H9 (cell line): Measurements from ENCODE around the gene ZSCAN31. TPM values are rescaled to one million over a fixed set of nuclear protein-coding genes. Genes with fewer than 3 reads are reported as not detected.

ENCODE experiments used
- DNase-seq: peaks from one replicate; pipeline ENCODE4 v3.0.0-alpha.2; 2017
- H2AFZ ChIP-seq: one replicate; pipeline ENCODE4 v1.6.1; 2013; ENCODE audit warnings: mild to moderate bottlenecking, low read length, control low read depth, moderate library complexity
- H2AK5ac ChIP-seq: 2 replicates; pipeline ENCODE4 v1.6.1; 2013; ENCODE audit warnings: low read length, control low read depth, mixed read lengths; ENCODE audit not compliant: insufficient read length
- H2BK120ac ChIP-seq: one replicate; pipeline ENCODE4 v1.6.1; 2013; ENCODE audit warnings: low read depth, mild to moderate bottlenecking, low read length, control low read depth, inconsistent platforms; ENCODE audit not compliant: poor library complexity, severe bottlenecking
- H2BK12ac ChIP-seq: 2 replicates; pipeline ENCODE4 v1.6.1; 2013; ENCODE audit warnings: low read length, control low read depth, mixed read lengths, low read depth; ENCODE audit not compliant: insufficient read length
- H2BK15ac ChIP-seq: 2 replicates; pipeline ENCODE4 v1.6.1; 2013; ENCODE audit warnings: low read depth, low read length, control low read depth
- H2BK20ac ChIP-seq: one replicate; pipeline ENCODE4 v1.6.1; 2013; ENCODE audit warnings: low read depth, mild to moderate bottlenecking, low read length, control low read depth, inconsistent platforms; ENCODE audit not compliant: poor library complexity, severe bottlenecking
- H2BK5ac ChIP-seq: 2 replicates; pipeline ENCODE4 v1.6.1; 2013; ENCODE audit warnings: low read length, control low read depth, mixed read lengths; ENCODE audit not compliant: insufficient read length
- H3K14ac ChIP-seq: 2 replicates; pipeline ENCODE4 v1.6.1; 2013; ENCODE audit warnings: low read length, control low read depth; ENCODE audit not compliant: insufficient read depth
- H3K18ac ChIP-seq: 2 replicates; pipeline ENCODE4 v1.6.1; 2013; ENCODE audit warnings: low read depth, mild to moderate bottlenecking, mixed read lengths, low read length, control low read depth; ENCODE audit not compliant: insufficient read length
- H3K23ac ChIP-seq: 2 replicates; pipeline ENCODE4 v1.6.1; 2013; ENCODE audit warnings: low read length, control low read depth, mixed read lengths, low read depth; ENCODE audit not compliant: insufficient read length
- H3K23me2 ChIP-seq: 2 replicates; pipeline ENCODE4 v1.6.1; 2013; ENCODE audit warnings: low read depth, mild to moderate bottlenecking, mixed read lengths, low read length, control low read depth; ENCODE audit not compliant: insufficient read length, poor library complexity, severe bottlenecking
- H3K27ac ChIP-seq: 2 replicates; pipeline ENCODE4 v1.5.1; 2013; ENCODE audit warnings: low read length, control low read depth, mixed read lengths, low read depth; ENCODE audit not compliant: insufficient read length
- H3K27me3 ChIP-seq: 2 replicates; pipeline ENCODE4 v1.6.1; 2013; ENCODE audit warnings: low read length, control low read depth, inconsistent platforms; ENCODE audit not compliant: insufficient read depth
- H3K4ac ChIP-seq: 2 replicates; pipeline ENCODE4 v1.6.1; 2013; ENCODE audit warnings: low read depth, mild to moderate bottlenecking, control low read depth, inconsistent platforms, low read length, moderate library complexity
- H3K4me1 ChIP-seq: 2 replicates; pipeline ENCODE4 v1.6.1; 2013; ENCODE audit warnings: low read length, control low read depth, inconsistent platforms; ENCODE audit not compliant: insufficient read depth
- H3K4me2 ChIP-seq: 2 replicates; pipeline ENCODE4 v1.6.1; 2013; ENCODE audit warnings: low read length, control low read depth, mixed read lengths; ENCODE audit not compliant: insufficient read length, insufficient read depth
- H3K56ac ChIP-seq: 2 replicates; pipeline ENCODE4 v1.6.1; 2013; ENCODE audit warnings: low read depth, mild to moderate bottlenecking, mixed read lengths, low read length, control low read depth; ENCODE audit not compliant: insufficient read length
- H3K79me1 ChIP-seq: 2 replicates; pipeline ENCODE4 v1.6.1; 2013; ENCODE audit warnings: low read depth, mild to moderate bottlenecking, moderate library complexity, low read length, control low read depth, inconsistent platforms; ENCODE audit not compliant: insufficient read depth, poor library complexity, severe bottlenecking
- H3K79me2 ChIP-seq: 2 replicates; pipeline ENCODE4 v1.6.1; 2013; ENCODE audit warnings: low read length, control low read depth, inconsistent platforms; ENCODE audit not compliant: insufficient read depth
- H3K9ac ChIP-seq: 2 replicates; pipeline ENCODE4 v1.6.1; 2013; ENCODE audit warnings: low read length, control low read depth, mixed read lengths; ENCODE audit not compliant: insufficient read length; ENCODE audit errors: extremely low read depth
- H3K9me3 ChIP-seq: one replicate; pipeline ENCODE4 v1.6.1; 2013; ENCODE audit warnings: low read depth, low read length, inconsistent platforms; ENCODE audit not compliant: control insufficient read depth
- H3T11ph ChIP-seq: one replicate; pipeline ENCODE4 v1.6.1; 2013; ENCODE audit warnings: mild to moderate bottlenecking, low read length, control low read depth, inconsistent platforms
- H4K20me1 ChIP-seq: one replicate; pipeline ENCODE4 v1.6.1; 2013; ENCODE audit not compliant: control insufficient read depth, insufficient read length, insufficient read depth
- H4K5ac ChIP-seq: 2 replicates; pipeline ENCODE4 v1.6.1; 2013; ENCODE audit warnings: low read depth, mild to moderate bottlenecking, mixed read lengths, low read length, control low read depth; ENCODE audit not compliant: insufficient read length
- H4K8ac ChIP-seq: replicated peaks from 2 replicates; pipeline ENCODE4 v1.6.1; 2013; ENCODE audit warnings: low read length, control low read depth, mixed read lengths, low read depth; ENCODE audit not compliant: insufficient read length
- H4K91ac ChIP-seq: 2 replicates; pipeline ENCODE4 v1.6.1; 2013; ENCODE audit warnings: low read depth, mild to moderate bottlenecking, moderate library complexity, mixed read lengths, low read length, control low read depth; ENCODE audit not compliant: insufficient read length
- H3K27ac Mint-ChIP-seq, 3 experiments: 2 replicates in 2 of 3; 3 replicates in 1 of 3; pipeline ENCODE4 v1.8.0; 2020 to 2021; ENCODE audit warnings: mixed read lengths in 3 of 3, mild to moderate bottlenecking in 1 of 3, moderate library complexity in 1 of 3
- H3K27me3 Mint-ChIP-seq: 2 replicates; pipeline ENCODE4 v1.8.0; 2021; ENCODE audit warnings: low read depth, mild to moderate bottlenecking, moderate library complexity, mixed read lengths
- H3K36me3 Mint-ChIP-seq, 3 experiments: 2 replicates in 2 of 3; 3 replicates in 1 of 3; pipeline ENCODE4 v1.8.0; 2020 to 2021; ENCODE audit warnings: low read depth in 3 of 3, mixed read lengths in 3 of 3; ENCODE audit not compliant: insufficient read depth in 1 of 3
- H3K4me1 Mint-ChIP-seq, 2 experiments: 2 replicates each; pipeline ENCODE4 v1.8.0; 2020; ENCODE audit warnings: mixed read lengths in 2 of 2
- H3K4me3 Mint-ChIP-seq, 2 experiments: 2 replicates in 1 of 2; 3 replicates in 1 of 2; pipeline ENCODE4 v1.8.0; 2020 to 2021; ENCODE audit warnings: mild to moderate bottlenecking in 2 of 2, mixed read lengths in 2 of 2, moderate library complexity in 1 of 2
- H3K9me3 Mint-ChIP-seq, 2 experiments: 2 replicates in 1 of 2; 3 replicates in 1 of 2; pipeline ENCODE4 v1.8.0; 2020; ENCODE audit warnings: mild to moderate bottlenecking in 2 of 2, mixed read lengths in 2 of 2, moderate library complexity in 1 of 2
- CTCF ChIP-seq: fragments of 200-600 bp; sonication (generic); conservative IDR thresholded peaks from 3 replicates; pipeline ENCODE4 v1.8.0; 2021; ENCODE audit warnings: antibody characterized with exemption, mild to moderate bottlenecking
- WGBS: extraction: QIAGEN DNeasy Blood & Tissue Kit; methylation state at CpG from one replicate; pipeline ENCODE4 v1.1.7; 2013; ENCODE audit warnings: missing lambda C conversion rate, low lambda C conversion rate, mixed read lengths; ENCODE audit not compliant: insufficient read length; ENCODE audit errors: extremely low coverage; 5-methylcytosine and 5-hydroxymethylcytosine counted together
- total RNA-seq: library from RNA; stranded (reverse); gene quantifications from 2 replicates; pipeline ENCODE4 v1.2.1, GENCODE V29; 2021

The ZSCAN31 gene
- total RNA-seq, 1 experiment from 2014 or later: 7.1 TPM

GRCh38 chr6:28357036-28357435 is 21.1 kb upstream of the ZSCAN31 start:
- Histone ChIP-seq H3K9ac (no peak overlapping the region), H2AFZ (no peak overlapping the region), H2BK15ac (no peak overlapping the region), H2BK12ac (no peak overlapping the region), H3K23me2 (peaks cover 3% of the 10 kb centered on the region), H2BK5ac (no peak overlapping the region), H3K18ac (no peak overlapping the region), H4K91ac (no peak overlapping the region), H3K9me3 (no peaks in the 10 kb centered on the region), H2AK5ac (no peak overlapping the region), H4K8ac (no peak overlapping the region), H3T11ph (no peak overlapping the region), H3K4me2 (no peak overlapping the region), H3K23ac (no peak overlapping the region), H3K56ac (no peak overlapping the region), H2BK120ac (no peak overlapping the region), H3K79me2 (no peaks in the 10 kb centered on the region), H2BK20ac (no peak overlapping the region), H3K4me1 (peaks cover 2% of the 10 kb centered on the region; the same call in 1 of the 2 replicates), H4K5ac (peak overlapping the region; percentile 2), H3K14ac (no peak overlapping the region), H3K27me3 (no peaks in the 10 kb centered on the region), H3K79me1 (no peaks in the 10 kb centered on the region), H3K27ac (no peak overlapping the region), H3K4ac (no peak overlapping the region), H4K20me1 (peaks cover 2% of the 10 kb centered on the region)
- TF ChIP-seq CTCF: no peak
- no peak for DNase-seq
- WGBS: no CpG with 5 or more reads among the region's 6 CpGs
- Mint-ChIP-seq H3K9me3 (peaks cover 7 to 8% of the 10 kb centered on the region in 2 experiments), H3K4me1 (peaks cover 12 to 17% of the 10 kb centered on the region in 2 experiments), H3K4me3 (no peak overlapping the region), H3K27me3 (no peaks in the 10 kb centered on the region), H3K36me3 (peaks cover 26 to 29% (median 27%) of the 10 kb centered on the region in 3 experiments), H3K27ac (peak overlapping the region in 1 of 3 experiments; percentile 90; a peak in 3 of 7 replicates)
